Activated gamma-delta T cell (primary cell): ENCODE results near the gene TRAPPC3L.

Experiments
- DNase-seq: peaks from one replicate; lab custom pipeline; 2025; lab: John Stamatoyannopoulos, UW

TRAPPC3L gene

GRCh38 chr6:116557893-116558292 is 12.4 kb upstream of the TRAPPC3L start:
- DNase-seq: no peak

GRCh38 chr6:116556814-116557415 is 11.4 kb upstream of the TRAPPC3L start:
- DNase-seq: no peak

- DNase-seq: no peak
Measured at GRCh38 chr6:116556065-116556464, 10.6 kb upstream of the TRAPPC3L start.

- no peak for DNase-seq
Measured at GRCh38 chr6:116553451-116553850, 8.0 kb upstream of the TRAPPC3L start, which contains the start of gene CALHM4. CALHM4 (plus strand) TSS chr6:116553751; CDS start chr6:116553794, 43 bp downstream.

GRCh38 chr6:116550796-116551195 is 5.3 kb upstream of the TRAPPC3L start:
- no peak for DNase-seq

GRCh38 chr6:116547358-116547757 is 1.9 kb upstream of the TRAPPC3L start:
- DNase-seq: no peak

- DNase-seq: no peak
Measured at GRCh38 chr6:116543149-116543548, 2.3 kb downstream of the TRAPPC3L start.

GRCh38 chr6:116542426-116542825 is 3.1 kb downstream of the TRAPPC3L start:
- no peak for DNase-seq

GRCh38 chr6:116536216-116536621 is 9.3 kb downstream of the TRAPPC3L start:
- no peak for DNase-seq

GRCh38 chr6:116535109-116535508 is 10.4 kb downstream of the TRAPPC3L start:
- no peak for DNase-seq

GRCh38 chr6:116533233-116533957 is 12.1 kb downstream of the TRAPPC3L start:
- DNase-seq: no peak

- DNase-seq: no peak
Measured at GRCh38 chr6:116531675-116532570, 13.6 kb downstream of the TRAPPC3L start.

- DNase-seq: no peak
Measured at GRCh38 chr6:116530436-116530835, 15.0 kb downstream of the TRAPPC3L start.

- DNase-seq: no peak
Measured at GRCh38 chr6:116529466-116530290, 15.8 kb downstream of the TRAPPC3L start.

GRCh38 chr6:116528780-116529179 is 16.7 kb downstream of the TRAPPC3L start:
- no peak for DNase-seq

GRCh38 chr6:116528133-116528532 is 17.4 kb downstream of the TRAPPC3L start:
- no peak for DNase-seq

- DNase-seq: no peak
Measured at GRCh38 chr6:116524236-116524635, 21.2 kb downstream of the TRAPPC3L start.

GRCh38 chr6:116522896-116523295 is 22.6 kb downstream of the TRAPPC3L start:
- no peak for DNase-seq

- no peak for DNase-seq
Measured at GRCh38 chr6:116518621-116519368, 26.7 kb downstream of the TRAPPC3L start.

GRCh38 chr6:116515141-116515540 is 30.3 kb downstream of the TRAPPC3L start:
- no peak for DNase-seq

- no peak for DNase-seq
Measured at GRCh38 chr6:116514111-116514510, 31.4 kb downstream of the TRAPPC3L start.
